Middle frontal gyrus (tissue), 1 donor: ENCODE measurements around the gene DCAF17.
"Not testable (repeated sequence)": the region's sequence is repeated elsewhere in the genome, so short reads cannot be mapped to it uniquely, and the experiment has no call there.

Source experiments
- DNase-seq: peaks from one replicate; pipeline ENCODE4 v3.0.0-alpha.2; 2015; ENCODE audit warnings: low spot score; ENCODE audit errors: extremely low spot score

The DCAF17 gene

DNA sequence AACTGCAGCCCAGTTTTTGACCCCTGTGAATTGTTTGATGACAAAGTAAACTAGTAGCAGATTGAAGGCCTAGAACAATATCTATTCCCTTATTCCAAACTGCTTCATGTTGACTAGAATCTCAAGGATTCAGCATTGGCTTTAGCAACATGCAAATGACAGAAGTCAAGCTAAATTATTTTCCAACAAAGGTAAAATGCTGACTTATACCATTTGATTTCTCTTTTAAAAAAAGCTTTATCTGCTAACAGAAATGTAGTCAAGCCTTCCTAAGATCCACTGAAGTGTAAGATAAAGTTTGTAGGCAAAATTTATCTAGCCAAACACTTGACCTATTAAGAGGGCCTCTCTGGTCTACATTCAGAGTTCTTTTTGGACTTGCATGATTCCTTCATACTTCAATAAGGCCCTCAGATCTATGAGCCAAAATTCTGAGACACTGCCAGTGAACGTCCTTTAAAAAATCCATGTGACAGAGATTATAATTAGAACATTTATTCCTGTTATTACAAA is 78.7 kb downstream of the DCAF17 start:
- DNase-seq, result no peak

DNA sequence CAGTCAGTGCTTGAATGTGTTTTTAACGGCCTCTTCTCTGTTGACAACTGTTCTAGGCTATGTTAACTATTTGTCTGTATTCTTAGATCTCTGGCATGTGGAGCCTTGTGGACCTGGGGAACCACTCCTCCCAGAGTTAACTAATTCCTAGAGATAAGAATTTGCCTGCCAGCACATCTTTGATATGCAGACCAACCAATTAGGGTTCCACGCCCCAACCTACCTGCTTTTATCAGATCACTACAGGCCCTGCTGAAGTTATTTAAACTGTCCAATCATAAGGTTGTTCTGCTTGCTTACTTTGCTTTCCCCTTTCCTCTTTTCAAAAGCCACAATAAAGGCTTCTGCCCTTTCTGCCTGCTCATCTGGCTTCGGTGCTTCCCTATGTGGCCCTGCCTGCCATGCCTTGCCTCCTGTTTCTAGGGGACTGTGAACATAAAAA is 79.7 kb downstream of the DCAF17 start:
- no peak for DNase-seq

DNA sequence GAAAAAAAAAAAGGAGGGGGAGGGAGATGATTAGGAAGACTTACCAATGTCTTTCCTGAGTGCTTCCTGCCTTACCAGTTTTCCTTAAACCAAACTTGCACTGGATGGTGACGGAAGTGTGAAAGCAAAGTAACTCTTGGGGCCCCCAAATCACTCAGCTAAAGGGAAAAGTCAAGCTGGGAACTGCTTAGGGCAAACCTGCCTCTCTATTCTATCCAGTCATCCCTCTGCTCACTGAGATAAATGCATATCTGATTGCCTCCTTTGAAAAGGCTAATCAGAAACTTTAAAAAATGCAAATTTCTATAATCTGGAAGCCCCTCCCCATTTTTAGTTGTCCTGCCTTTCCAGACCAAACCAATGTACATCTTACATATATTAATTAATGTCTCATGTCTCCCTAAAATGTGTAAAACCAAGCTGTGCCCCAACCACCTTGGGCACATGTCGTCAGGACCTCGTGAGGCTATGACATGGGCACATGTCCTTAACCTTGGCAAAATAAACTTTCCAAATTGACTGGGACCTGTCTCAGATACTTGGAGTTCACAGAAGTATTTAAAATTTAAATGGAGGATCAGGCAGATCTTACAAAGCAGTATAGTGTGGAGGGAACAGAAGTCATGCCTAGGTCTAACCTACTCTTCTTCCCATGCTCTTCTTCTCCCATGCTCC is 81.0 kb downstream of the DCAF17 start:
- no peak for DNase-seq

DNA sequence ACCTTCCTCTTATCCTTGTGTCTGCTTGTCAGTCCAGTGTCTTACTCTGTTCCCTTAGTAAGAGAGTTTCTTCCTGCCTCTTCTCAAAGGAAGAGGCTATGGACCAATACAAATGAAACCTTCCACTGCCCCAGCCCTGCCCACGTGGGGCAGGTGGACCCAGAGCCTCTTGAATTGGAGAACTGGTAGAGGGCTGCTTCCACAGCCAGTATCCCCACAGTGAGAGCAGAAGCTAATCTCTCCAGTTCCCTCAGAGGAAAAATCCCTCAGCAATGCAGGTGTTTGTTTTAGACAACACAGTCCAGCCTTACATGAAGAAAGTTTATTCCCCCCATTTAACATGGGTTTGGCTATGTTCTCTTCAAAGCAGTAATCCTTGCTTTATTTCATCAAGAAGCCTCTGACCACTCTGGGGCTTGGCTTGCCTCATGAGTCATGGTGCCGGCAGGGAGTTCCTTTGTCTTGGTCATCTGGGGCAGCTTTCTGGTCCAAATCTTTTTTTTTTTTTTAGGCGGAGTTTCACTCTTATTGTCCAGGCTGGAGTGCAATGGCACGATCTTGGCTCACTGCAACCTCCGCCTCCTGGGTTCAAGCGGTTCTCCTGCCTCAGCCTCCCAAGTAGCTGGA is 81.8 kb downstream of the DCAF17 start:
- DNase-seq, result no peak

DNA sequence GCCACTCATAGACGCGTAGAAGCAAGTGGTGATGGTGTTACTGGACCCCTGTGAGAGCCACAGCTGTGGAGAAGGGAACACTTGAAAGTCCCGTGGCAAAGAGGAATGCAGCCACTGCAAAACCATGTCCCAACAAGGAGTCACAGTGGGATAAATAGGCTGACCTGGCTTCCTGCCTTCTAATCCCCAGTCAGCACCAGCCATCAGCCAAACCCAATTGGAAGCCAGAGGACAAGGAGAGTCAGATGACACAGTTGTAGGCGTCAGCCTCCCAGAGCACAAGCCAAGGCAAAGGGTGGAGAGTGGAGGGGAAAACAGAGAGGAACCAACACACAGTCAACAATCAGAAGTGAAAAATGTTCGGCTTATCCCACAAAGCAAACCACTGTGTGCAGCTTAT is 82.8 kb downstream of the DCAF17 start:
- DNase-seq, result no peak

DNA sequence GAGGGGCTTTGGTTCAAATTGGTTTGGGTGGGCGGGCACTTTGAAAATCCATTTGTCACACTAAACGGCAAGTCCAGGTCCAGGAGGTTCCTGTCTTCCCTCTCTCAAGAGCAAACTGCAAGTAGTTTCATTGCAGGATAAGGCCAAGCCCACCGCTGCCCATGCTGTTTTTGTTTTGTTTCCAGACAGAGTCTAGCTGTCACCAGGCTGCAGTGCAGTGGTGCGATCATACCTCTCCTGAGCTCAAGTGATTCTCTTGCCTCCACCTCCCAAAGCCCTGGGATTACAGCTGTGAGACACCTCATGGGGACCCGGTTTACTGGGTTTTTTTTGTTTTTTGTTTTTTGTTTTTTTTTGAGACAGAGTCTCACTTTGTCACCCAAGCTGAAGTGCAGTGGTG is 86.4 kb downstream of the DCAF17 start:
- DNase-seq, result no peak

DNA sequence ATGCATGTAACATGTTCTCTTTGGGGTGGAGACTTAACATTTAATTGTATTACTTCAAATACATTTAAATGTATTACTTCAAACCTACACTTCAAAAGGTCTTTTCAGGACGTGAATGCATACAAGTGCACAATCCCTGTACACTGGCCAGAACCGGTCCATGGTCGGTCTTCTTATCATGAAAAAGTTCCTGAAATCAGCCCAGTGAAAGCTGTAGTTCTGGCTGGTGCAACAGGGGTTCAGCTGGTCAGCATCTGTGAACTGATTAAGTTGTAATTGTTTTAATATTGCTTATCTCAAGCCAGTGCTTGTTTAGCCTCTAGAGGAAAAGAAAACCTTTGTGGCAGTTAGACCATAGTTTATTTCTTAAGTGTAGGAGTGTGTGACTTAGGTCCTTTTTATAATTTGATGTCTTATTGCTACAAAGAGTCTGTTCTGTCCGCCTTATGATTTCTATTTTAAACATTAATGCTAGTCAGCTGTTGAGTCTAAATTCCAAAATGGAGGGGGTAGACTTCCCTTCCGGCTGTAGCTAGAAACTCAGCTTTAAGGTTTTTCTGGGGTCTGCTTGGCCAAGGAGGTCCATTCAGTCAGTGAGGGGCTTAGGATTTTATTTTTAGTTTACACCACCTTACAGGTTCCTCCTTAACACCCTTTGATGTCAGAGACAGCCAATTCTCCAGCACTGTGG is 87.5 kb downstream of the DCAF17 start:
- no peak for DNase-seq

DNA sequence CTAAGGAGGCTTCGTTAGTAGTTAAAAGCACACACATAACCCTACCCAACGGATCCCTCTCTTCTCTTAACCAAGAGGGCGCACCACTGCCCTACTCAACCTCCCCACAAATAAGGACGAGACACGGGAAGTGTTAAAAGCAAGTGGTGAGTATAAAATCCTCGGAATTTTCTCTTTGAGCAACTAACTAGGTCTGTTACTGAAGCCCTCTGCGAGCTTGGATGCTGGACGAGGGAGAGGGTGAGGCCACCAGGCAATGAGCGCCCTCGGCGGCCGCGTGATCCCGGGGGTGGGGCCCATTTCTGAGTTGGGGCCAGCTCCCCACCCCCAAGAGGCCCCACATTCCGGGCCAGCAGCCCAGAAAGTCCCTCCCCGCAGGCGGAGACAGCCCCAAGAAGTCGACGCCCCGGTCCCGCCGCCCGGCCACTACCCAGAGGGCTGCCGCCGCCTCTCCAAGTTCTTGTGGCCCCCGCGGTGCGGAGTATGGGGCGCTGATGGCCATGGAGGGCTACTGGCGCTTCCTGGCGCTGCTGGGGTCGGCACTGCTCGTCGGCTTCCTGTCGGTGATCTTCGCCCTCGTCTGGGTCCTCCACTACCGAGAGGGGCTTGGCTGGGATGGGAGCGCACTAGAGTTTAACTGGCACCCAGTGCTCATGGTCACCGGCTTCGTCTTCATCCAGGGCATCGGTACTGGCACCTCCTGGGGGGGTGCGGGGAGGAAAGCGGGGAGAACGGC is 88.2 kb downstream of the DCAF17 start, which contains the start of gene CYBRD1:
TSS of gene CYBRD1 (plus strand) at position 423 of the 736 bp plus-strand sequence. CDS start at position 495, 72 bp downstream.
- DNase-seq, result peak; percentile 57

DNA sequence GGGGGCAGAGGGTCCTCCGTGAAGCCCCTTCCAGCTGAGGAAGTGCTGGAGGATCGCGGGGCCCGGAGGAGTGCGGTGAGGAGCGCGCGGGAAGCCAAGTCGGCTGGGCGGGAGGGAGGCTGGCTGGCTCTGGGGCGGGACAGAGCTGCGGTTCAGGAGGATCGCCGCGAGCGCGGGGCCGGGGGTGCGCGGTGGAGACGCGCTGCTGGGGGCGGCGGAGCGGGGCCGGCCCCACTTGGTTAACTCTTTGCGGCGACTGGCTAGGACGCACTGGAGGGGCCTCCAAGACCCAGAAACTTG is 88.7 kb downstream of the DCAF17 start:
- DNase-seq, result no peak

DNA sequence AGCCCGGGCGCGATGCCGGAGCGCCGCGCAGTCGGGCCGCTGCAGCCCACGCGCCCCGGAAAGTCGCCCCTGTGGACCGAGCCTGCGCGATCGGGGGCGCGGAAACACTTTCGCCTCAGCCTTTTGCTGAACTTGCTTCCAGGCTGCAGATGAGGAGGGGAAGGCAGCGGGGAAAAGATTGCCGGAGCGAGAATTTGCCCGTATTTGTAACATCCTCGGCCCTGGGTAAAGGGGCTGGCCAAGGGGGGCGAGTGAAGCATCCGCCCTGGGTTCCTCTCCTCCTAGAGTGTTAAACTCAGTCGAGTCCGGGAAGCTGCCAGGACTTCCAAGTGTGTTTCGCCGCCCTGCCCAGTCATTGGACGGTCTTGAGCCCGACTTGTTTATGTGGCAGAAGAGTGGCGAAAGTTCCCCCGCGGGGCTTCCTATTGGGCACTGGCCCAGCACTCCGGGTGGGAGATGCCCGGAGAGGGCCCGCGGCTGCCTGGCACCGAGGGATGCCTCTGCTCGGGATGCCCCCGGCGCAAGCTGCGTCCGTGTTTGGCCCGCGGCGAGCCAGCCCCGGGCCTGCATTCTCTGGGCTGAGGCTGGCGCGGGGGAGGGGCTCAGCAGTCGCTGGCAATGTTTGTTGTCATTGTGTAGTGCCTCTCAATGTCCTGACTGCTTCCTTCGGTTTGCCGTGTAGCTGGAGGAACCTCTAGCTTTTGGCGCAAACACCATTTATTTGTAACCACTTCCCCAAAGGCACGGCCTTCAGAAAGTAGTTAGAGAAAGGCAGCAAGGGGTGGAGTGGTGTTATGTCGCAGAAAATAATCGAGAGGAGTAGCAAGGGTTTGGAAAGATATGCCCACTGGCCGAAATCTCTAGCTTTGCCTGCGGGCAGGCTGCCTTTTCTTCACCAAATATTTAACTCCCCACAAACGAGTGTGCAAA is 89.3 kb downstream of the DCAF17 start:
- DNase-seq, result peak; percentile 38

DNA sequence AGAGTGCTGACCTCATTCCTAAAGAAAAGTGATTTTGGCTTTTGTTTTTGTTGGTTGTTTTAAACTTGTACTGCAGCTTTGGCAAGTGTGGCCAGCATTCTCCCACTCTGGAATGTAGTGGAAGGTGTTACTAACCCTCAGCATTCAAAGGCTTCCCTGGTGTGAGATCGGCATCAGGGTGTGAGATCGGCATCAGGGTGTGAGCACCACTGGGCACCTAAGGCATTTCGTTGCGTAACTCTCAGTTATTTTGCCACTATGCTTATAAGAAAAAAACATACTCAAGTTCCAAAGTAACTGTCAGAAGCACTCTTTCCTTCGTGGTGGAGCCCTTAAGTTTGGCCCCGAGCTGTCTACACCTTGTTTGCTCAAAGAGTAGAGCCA is 90.0 kb downstream of the DCAF17 start:
- no peak for DNase-seq

DNA sequence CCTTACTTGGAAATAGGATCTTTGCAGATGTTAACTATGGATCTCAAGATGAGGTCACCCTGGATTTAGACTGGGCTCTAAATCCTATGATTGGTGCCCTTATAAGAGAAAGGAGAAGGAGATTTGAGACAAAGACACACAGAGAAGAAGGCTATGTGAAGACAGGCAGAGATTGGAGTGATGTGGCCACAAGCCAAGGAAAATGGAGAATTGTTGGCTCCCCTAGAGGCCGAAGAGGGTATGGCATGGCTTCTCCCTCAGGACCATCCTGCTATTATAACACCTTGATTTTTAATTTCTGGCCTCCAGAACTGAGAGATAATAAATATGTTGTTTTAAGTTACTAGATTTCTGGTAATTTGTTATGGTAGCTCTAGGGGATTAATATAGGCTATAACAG is 95.9 kb downstream of the DCAF17 start:
- DNase-seq, result no peak

DNA sequence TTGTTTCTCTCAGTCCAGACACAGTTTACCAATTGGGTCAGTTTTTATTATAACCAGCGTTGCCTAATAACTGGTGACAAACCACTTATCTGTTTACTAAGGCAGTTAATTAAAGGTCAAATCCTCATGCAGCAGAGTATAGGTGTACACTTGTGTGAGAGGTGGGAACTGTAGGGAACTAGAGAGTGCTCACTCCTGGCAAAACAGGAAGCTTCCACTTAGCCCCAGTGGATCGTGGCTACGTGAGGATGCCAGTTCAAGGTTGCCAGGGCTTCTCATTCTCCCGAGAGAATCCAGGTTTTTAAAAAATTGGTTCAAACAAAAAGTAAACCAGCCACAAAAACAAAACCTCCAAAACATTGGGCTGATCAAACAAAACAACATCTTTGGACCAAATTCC is 96.4 kb downstream of the DCAF17 start:
- DNase-seq, result no peak

DNA sequence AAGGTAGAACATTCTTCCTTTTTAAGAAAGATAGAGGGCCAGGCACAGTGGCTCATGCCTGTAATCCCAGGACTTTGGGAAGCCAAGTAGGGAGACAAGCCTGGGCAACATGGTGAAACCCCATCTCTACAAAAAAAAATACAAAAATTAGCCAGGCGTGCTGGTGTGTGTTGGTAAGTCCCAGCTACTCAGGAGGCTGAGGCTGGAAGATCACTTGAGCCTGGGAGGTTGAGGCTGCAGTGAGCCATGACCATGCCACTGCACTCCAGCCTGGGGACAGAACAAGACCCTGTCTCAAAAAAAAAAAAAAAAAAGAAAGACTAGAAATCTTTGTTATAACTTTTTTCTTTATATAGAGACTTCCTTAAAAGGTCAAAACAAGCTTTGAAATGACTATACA is 96.8 kb downstream of the DCAF17 start:
- not testable (repeated sequence) for DNase-seq

DNA sequence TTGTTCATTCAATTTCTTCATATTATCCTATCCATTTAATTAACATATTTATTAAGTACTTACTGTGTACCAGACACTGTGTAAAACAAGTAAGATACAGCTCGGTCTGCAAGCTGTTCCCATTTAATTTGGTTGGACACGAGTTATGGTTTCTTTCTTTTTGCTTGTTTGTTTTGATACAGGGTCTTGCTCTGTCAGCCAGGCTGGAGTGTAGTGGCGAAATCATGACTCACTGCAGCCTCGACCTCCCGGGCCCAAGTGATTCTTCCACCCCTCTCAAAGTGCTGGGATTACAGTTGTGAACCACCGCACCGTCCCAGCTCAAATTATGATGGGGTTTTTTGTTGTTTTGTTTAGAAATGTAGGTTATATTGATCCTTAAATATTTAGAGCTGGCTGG is 97.3 kb downstream of the DCAF17 start:
- no peak for DNase-seq

DNA sequence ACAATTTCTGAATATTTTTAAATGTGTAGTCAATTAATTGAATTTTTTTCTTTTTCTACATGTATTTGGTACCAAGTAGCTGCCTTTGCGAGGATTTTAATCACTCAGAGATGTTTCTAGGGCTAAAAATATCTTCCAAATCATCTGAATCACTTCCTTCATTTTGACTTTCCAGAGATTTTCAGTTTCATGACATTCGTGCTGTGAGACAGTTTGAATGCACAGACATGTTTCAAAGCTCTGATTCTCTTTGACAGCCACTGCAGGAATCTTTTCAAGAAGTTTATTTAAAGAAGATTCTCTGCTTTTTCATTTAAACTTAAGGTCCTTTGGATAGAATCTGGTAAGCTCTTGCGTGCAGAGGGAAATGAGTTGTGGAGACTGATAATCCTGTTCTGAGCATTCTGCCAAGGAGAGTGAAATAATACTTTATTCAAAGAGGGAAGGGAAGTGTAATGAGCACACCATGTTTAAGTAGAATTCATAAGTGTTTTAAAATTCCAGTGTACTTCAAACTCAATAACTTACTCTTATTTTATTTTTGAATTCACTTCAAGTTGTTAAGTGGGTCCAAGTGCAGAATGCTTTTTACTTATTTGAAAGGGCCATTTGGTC is 97.9 kb downstream of the DCAF17 start:
- no peak for DNase-seq

DNA sequence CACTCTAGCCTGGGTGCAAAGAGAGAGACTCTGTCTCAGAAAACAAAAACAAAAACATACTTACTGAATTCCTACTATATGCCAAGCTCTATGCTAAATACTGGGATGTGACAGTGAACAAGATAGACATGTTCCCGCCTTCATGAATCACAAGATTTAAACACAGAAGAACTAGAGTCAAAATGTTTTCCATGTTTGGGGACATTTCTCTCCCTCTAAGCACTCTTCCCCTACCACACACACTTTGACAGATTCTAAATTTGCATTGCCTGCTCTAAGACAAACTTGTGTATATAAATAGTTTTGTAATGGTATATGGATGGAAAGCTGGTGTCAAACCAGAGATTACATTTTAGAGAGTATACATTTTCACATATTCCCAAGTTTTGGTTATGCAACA is 99.3 kb downstream of the DCAF17 start:
- DNase-seq, result no peak
